Measurements from ENCODE around the gene ACTL8.

- no peak for TF ChIP-seq CTCF (IDR thresholded peaks at IDR 0.05)
- no peak for TF ChIP-seq POLR2A (IDR thresholded peaks at IDR 0.05)
- TF ChIP-seq EP300 (IDR thresholded peaks at IDR 0.05) = no peak
These were observed 114.7 kb downstream of the ACTL8 start for GRCh38 chr1:17869815-17870214.

Data from ovary (tissue), 3 donors.